ENCODE results near the gene AVEN. TPM values are rescaled to one million over a fixed set of nuclear protein-coding genes. Genes with fewer than 3 reads are reported as not detected.

AVEN gene
- total RNA-seq, 4 donors from 2014 or later, result 14.8 to 38.7 (median 26.9) TPM

GRCh38 chr15:33912326-33912725, 126.7 kb downstream of the AVEN start:
- H3K4me3 ChIP-seq, result no peak overlapping the region
- no peak for TF ChIP-seq POLR2AphosphoS5 (IDR thresholded peaks at IDR 0.05)
- no peak for TF ChIP-seq POLR2A (IDR thresholded peaks at IDR 0.05)
- no peak for TF ChIP-seq CTCF (IDR thresholded peaks at IDR 0.05)
- no peak for TF ChIP-seq EP300 (IDR thresholded peaks at IDR 0.05)
- ATAC-seq, result no peak

GRCh38 chr15:33910741-33911140, 128.3 kb downstream of the AVEN start:
- no peak for ATAC-seq
- WGBS, 2 donors (ENCODE audit: low coverage in 1 of 2), result 64 to 78% methylated on average over 3 of the region's 3 CpGs
- TF ChIP-seq POLR2A (IDR thresholded peaks at IDR 0.05) (no peak), CTCF (IDR thresholded peaks at IDR 0.05) (no peak), POLR2AphosphoS5 (IDR thresholded peaks at IDR 0.05) (no peak), EP300 (IDR thresholded peaks at IDR 0.05) (no peak)
- Histone ChIP-seq H3K27ac (no peak overlapping the region), H3K9me3 (no peaks in the 10 kb centered on the region), H3K27me3 (no peaks in the 10 kb centered on the region), H3K4me1 (no peaks in the 10 kb centered on the region), H3K4me3 (no peak overlapping the region), H3K36me3 (no peaks in the 10 kb centered on the region)

More at GRCh38 chr15:33912326-33912725, 126.7 kb downstream of the AVEN start:
- no peak overlapping the region for H3K27ac ChIP-seq
- H3K36me3 ChIP-seq, result no peaks in the 10 kb centered on the region
- H3K27me3 ChIP-seq, result no peaks in the 10 kb centered on the region
- no peaks in the 10 kb centered on the region for H3K9me3 ChIP-seq
- H3K4me1 ChIP-seq, result no peaks in the 10 kb centered on the region

GRCh38 chr15:33908406-33908805, 130.6 kb downstream of the AVEN start:
- Histone ChIP-seq H3K36me3 (no peaks in the 10 kb centered on the region), H3K9me3 (no peaks in the 10 kb centered on the region), H3K4me3 (no peak overlapping the region), H3K4me1 (no peaks in the 10 kb centered on the region), H3K27ac (no peak overlapping the region), H3K27me3 (no peaks in the 10 kb centered on the region)
- WGBS, 2 donors (ENCODE audit: low coverage in 1 of 2), result 83 to 91% methylated on average over 1 to 3 of the region's 3 CpGs
- no peak for ATAC-seq
- no peak for TF ChIP-seq EP300 (IDR thresholded peaks at IDR 0.05)
- no peak for TF ChIP-seq POLR2AphosphoS5 (IDR thresholded peaks at IDR 0.05)
- TF ChIP-seq CTCF (IDR thresholded peaks at IDR 0.05), result no peak
- no peak for TF ChIP-seq POLR2A (IDR thresholded peaks at IDR 0.05)

- Histone ChIP-seq H3K36me3 (no peaks in the 10 kb centered on the region), H3K9me3 (no peaks in the 10 kb centered on the region), H3K27me3 (no peaks in the 10 kb centered on the region), H3K4me3 (no peak overlapping the region), H3K4me1 (no peaks in the 10 kb centered on the region), H3K27ac (no peak overlapping the region)
- no peak for ATAC-seq
- TF ChIP-seq EP300 (IDR thresholded peaks at IDR 0.05) (no peak), CTCF (IDR thresholded peaks at IDR 0.05) (no peak), POLR2AphosphoS5 (IDR thresholded peaks at IDR 0.05) (no peak), POLR2A (IDR thresholded peaks at IDR 0.05) (no peak)
These were observed 131.7 kb downstream of the AVEN start for GRCh38 chr15:33907326-33907725.

GRCh38 chr15:33903661-33904060, 135.3 kb downstream of the AVEN start:
- TF ChIP-seq POLR2AphosphoS5 (IDR thresholded peaks at IDR 0.05) (no peak), CTCF (IDR thresholded peaks at IDR 0.05) (no peak), EP300 (IDR thresholded peaks at IDR 0.05) (no peak), POLR2A (IDR thresholded peaks at IDR 0.05) (no peak)
- WGBS, 2 donors (ENCODE audit: low coverage in 1 of 2), result 89 to 96% methylated on average over 2 of the region's 2 CpGs
- ATAC-seq, result no peak
- H3K9me3 ChIP-seq, result no peaks in the 10 kb centered on the region
- H3K36me3 ChIP-seq, result no peaks in the 10 kb centered on the region
- no peaks in the 10 kb centered on the region for H3K4me1 ChIP-seq
- no peak overlapping the region for H3K4me3 ChIP-seq
- H3K27me3 ChIP-seq, result no peaks in the 10 kb centered on the region
- no peak overlapping the region for H3K27ac ChIP-seq
